ENCODE measurements around the gene BRAF. TPM values are rescaled to one million over a fixed set of nuclear protein-coding genes. Genes with fewer than 3 reads are reported as not detected.

Gene BRAF
- total RNA-seq, 4 donors from 2014 or later = 32.2 to 94.9 (median 41.0) TPM

DNA sequence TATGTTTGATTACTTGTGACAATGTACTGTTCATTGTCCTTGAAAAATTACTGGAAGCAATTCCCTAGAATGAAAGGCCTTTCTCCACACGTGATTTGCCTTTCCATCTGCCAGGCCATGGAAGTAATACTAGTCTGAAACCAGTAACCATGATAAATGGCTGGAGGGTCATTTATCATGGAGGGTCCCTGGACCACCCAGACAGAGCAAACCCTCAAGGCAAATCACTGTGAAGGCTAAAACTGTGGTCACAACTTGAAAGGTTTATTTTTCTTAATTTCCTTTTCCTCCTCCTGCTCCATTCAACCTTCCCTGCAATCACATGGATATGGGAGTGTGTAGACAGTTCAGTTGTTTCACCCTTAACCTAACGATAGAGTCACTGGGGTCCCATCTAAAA is 16.4 kb downstream of the BRAF start:
- H3K4me3 ChIP-seq = no peak overlapping the region
- H3K36me3 ChIP-seq = no peaks in the 10 kb centered on the region
- 62% methylated on average over 2 of the region's 2 CpGs for WGBS
- DNase-seq (ENCODE audit: low spot score in 2 of 2) = no peak
- H3K4me1 ChIP-seq = peaks cover 16% of the 10 kb centered on the region
- TF ChIP-seq EP300 (IDR thresholded peaks at IDR 0.05) (no peak), CTCF (IDR thresholded peaks at IDR 0.05) (no peak), POLR2AphosphoS5 (IDR thresholded peaks at IDR 0.05) (no peak), POLR2A (IDR thresholded peaks at IDR 0.05) (no peak)
- H3K9me3 ChIP-seq = no peaks in the 10 kb centered on the region
- no peaks in the 10 kb centered on the region for H3K27me3 ChIP-seq
- no peak overlapping the region for H3K27ac ChIP-seq

DNA sequence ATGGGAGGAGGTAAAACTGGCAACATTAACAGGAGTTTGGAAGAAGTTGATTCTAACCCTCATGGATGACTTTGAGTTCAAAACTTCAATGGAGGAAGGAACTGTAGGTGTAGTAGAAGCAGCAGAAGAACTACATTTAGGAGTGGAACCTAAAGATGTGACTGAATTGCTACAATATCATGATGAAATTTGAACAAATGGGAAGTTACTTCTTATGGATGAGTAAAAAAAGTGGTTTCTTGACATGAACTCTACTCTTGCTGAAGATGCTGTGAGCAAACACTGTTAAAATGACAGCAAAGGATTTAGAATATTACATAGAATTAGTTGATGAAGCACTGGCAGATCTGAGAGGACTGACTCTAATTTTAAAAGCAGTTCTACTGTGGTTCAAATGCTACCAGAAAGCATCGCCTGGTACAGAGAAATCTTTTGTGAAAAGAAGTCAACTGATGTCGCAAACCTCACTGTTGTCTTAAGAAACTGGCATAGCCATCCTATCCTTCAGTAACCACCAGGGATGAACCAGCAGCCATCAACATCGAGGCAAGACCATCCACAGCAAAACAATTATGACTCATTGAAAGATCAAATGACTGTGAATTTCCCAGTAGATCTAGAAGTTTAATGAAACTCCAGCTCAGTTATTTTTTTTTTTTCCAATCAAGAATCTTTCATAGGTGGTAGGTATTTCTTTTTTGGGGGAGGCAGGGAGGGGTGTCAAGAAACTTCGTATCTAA is 20.8 kb downstream of the BRAF start:
- Histone ChIP-seq H3K4me3 (no peak overlapping the region), H3K9me3 (no peaks in the 10 kb centered on the region), H3K27me3 (no peaks in the 10 kb centered on the region), H3K36me3 (no peaks in the 10 kb centered on the region), H3K27ac (no peak overlapping the region), H3K4me1 (no peaks in the 10 kb centered on the region)
- no peak for DNase-seq (ENCODE audit: low spot score in 2 of 2)
- no peak for TF ChIP-seq POLR2AphosphoS5 (IDR thresholded peaks at IDR 0.05)
- TF ChIP-seq CTCF (IDR thresholded peaks at IDR 0.05) = no peak
- no peak for TF ChIP-seq EP300 (IDR thresholded peaks at IDR 0.05)
- no peak for TF ChIP-seq POLR2A (IDR thresholded peaks at IDR 0.05)
- WGBS = 93% methylated on average over 4 of the region's 4 CpGs

DNA sequence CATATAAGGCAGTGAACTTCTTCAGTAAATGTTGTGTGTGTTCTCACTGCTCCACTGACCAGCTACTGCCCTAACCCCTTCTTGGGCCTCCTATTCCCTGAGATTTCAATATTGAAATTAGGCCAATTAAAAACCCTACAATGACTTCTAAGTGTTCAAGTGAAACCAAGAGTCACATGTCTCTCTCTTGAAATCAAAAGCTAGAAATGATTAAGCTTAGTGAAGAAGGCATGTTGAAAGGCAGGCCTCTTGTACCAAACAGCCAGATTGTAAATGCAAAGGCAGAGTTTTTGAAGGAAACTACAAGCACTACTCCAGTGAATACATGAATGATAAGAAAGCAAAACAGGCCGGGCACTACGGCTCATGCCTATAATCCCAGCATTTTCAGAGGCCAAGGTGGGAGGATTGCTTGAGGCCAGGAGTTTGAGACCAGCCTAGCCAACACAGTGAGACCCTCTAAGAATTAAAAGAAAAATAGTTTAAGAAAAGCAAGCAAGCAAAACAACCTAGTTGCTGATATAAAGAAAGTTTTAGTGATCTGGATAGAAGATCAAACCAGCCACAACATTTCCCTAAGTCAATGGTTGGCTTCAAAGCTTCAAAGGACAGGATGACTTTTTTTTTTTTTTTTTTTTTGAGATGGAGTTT is 22.3 kb downstream of the BRAF start:
- TF ChIP-seq POLR2AphosphoS5 (IDR thresholded peaks at IDR 0.05) (no peak), EP300 (IDR thresholded peaks at IDR 0.05) (no peak), CTCF (IDR thresholded peaks at IDR 0.05) (no peak), POLR2A (IDR thresholded peaks at IDR 0.05) (no peak)
- WGBS = 91% methylated on average over 2 of the region's 2 CpGs

GRCh38 chr7:140901941-140902302 is 22.8 kb downstream of the BRAF start:
- TF ChIP-seq POLR2AphosphoS5 (IDR thresholded peaks at IDR 0.05) (no peak), POLR2A (IDR thresholded peaks at IDR 0.05) (no peak), EP300 (IDR thresholded peaks at IDR 0.05) (no peak), CTCF (IDR thresholded peaks at IDR 0.05) (no peak)
- Histone ChIP-seq H3K9me3 (no peaks in the 10 kb centered on the region), H3K4me3 (no peak overlapping the region), H3K4me1 (no peaks in the 10 kb centered on the region), H3K36me3 (no peaks in the 10 kb centered on the region), H3K27ac (no peak overlapping the region), H3K27me3 (no peaks in the 10 kb centered on the region)
- no peak for DNase-seq (ENCODE audit: low spot score in 2 of 2)
- WGBS = 92% methylated on average over 4 of the region's 4 CpGs

More for the DNA sequence above, 22.3 kb downstream of the BRAF start:
- no peak for DNase-seq (ENCODE audit: low spot score in 2 of 2)
- Histone ChIP-seq H3K27me3 (no peaks in the 10 kb centered on the region), H3K9me3 (no peaks in the 10 kb centered on the region), H3K4me3 (no peak overlapping the region), H3K27ac (no peak overlapping the region), H3K36me3 (no peaks in the 10 kb centered on the region), H3K4me1 (no peaks in the 10 kb centered on the region)

DNA sequence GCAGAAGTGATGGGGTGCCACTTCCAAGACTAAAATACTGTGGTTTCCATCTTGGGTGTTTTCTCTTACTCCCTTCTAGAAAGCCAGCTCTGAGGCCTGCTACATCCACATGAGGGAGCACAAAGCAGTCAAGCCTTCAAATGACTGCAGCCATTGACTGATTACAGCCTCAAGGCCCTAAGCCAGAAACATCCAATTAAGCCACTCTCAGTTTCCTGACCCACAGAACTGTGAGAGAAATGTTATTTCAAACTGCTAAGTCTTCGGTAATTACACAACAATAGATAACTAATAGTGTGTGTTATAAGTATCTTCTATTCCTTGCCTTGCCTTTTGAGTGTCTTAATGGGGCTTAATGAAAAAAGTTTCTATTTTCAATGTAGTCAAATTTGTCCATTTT is 24.8 kb downstream of the BRAF start:
- no peaks in the 10 kb centered on the region for H3K27me3 ChIP-seq
- no peak for DNase-seq (ENCODE audit: low spot score in 2 of 2)
- 74% methylated on average over 1 of the region's 1 CpG for WGBS
- H3K27ac ChIP-seq = no peak overlapping the region
- no peaks in the 10 kb centered on the region for H3K4me1 ChIP-seq
- no peak overlapping the region for H3K4me3 ChIP-seq
- no peaks in the 10 kb centered on the region for H3K9me3 ChIP-seq
- no peaks in the 10 kb centered on the region for H3K36me3 ChIP-seq
- TF ChIP-seq POLR2AphosphoS5 (IDR thresholded peaks at IDR 0.05) (no peak), CTCF (IDR thresholded peaks at IDR 0.05) (no peak), POLR2A (IDR thresholded peaks at IDR 0.05) (no peak), EP300 (IDR thresholded peaks at IDR 0.05) (no peak)

All from suprapubic skin (tissue), 4 donors.